IMR-90 (cell line): Measurements from ENCODE around the gene NEURL1. TPM values are rescaled to one million over a fixed set of nuclear protein-coding genes. Genes with fewer than 3 reads are reported as not detected.

Source experiments
- ATAC-seq: fragments of 200-7000 bp; cut with Tn5 transposase; 2 replicates; pipeline ENCODE4 v1.9.1; 2020; ENCODE audit warnings: low read depth, mild to moderate bottlenecking, moderate library complexity
- BruUV-seq: library from RNA; stranded (reverse); fragments of 400-500 nt; replicated peaks from 2 replicates; lab custom pipeline; 2021; lab: Mats Ljungman, UMichigan
- CTCF ChIA-PET: fragments of 300-600 bp; formaldehyde crosslinking; extraction: SDS; loops from one replicate; lab custom pipeline; 2021; ENCODE audit warnings: antibody characterized with exemption; lab: Yijun Ruan, JAX
- POLR2A ChIA-PET: fragments of 300-600 bp; sonication (Branson Sonifier 250); formaldehyde crosslinking; loops from one replicate; lab custom pipeline; 2022; ENCODE audit warnings: antibody characterized with exemption; ENCODE audit not compliant: unreplicated experiment; lab: Charles Lee
- DNase-seq: peaks from one replicate; pipeline ENCODE4 v3.0.0; 2013
- H2AFZ ChIP-seq: replicated peaks from 2 replicates; pipeline ENCODE3; 2013; ENCODE audit warnings: low read length, mild to moderate bottlenecking; ENCODE audit not compliant: poor library complexity
- H2AK5ac ChIP-seq: 2 replicates; pipeline ENCODE4 v1.6.1; 2013; ENCODE audit warnings: low read depth, low read length, inconsistent platforms
- H2AK9ac ChIP-seq: replicated peaks from 2 replicates; pipeline ENCODE3; 2013; ENCODE audit warnings: mild to moderate bottlenecking, low read depth, low read length, moderate library complexity; ENCODE audit not compliant: poor library complexity
- H2BK120ac ChIP-seq: 2 replicates; pipeline ENCODE4 v1.6.1; 2013; ENCODE audit warnings: low read depth, low read length, inconsistent platforms
- H2BK15ac ChIP-seq: 3 replicates; pipeline ENCODE4 v1.6.1; 2013; ENCODE audit warnings: low read depth, low read length, inconsistent platforms
- H2BK20ac ChIP-seq: 2 replicates; pipeline ENCODE4 v1.6.1; 2013; ENCODE audit warnings: low read depth, mild to moderate bottlenecking, inconsistent platforms, low read length, moderate library complexity
- H2BK5ac ChIP-seq: 2 replicates; pipeline ENCODE4 v1.6.1; 2013; ENCODE audit warnings: mild to moderate bottlenecking, low read depth, low read length, inconsistent platforms; ENCODE audit not compliant: poor library complexity, severe bottlenecking
- H3K14ac ChIP-seq: replicated peaks from 2 replicates; pipeline ENCODE4 v1.6.1; 2013; ENCODE audit warnings: low read depth, low read length, inconsistent platforms
- H3K18ac ChIP-seq: 2 replicates; pipeline ENCODE4 v1.6.1; 2013; ENCODE audit warnings: low read depth, low read length, control low read depth
- H3K23ac ChIP-seq: 2 replicates; pipeline ENCODE4 v1.6.1; 2013; ENCODE audit warnings: low read depth, low read length, inconsistent platforms
- H3K27ac ChIP-seq: 2 replicates; pipeline ENCODE4 v1.5.1; 2013; ENCODE audit warnings: mild to moderate bottlenecking, control low read depth, low read length; ENCODE audit not compliant: insufficient read depth
- H3K27me3 ChIP-seq: 2 replicates; pipeline ENCODE4 v1.6.1; 2013; ENCODE audit warnings: low read length; ENCODE audit not compliant: control insufficient read depth, insufficient read depth
- H3K36me3 ChIP-seq: 2 replicates; pipeline ENCODE4 v1.6.1; 2013; ENCODE audit warnings: low read length, mixed read lengths; ENCODE audit not compliant: control insufficient read depth, insufficient read depth
- H3K4ac ChIP-seq: 2 replicates; pipeline ENCODE4 v1.6.1; 2013; ENCODE audit warnings: low read depth, low read length, inconsistent platforms
- H3K4me1 ChIP-seq: 2 replicates; pipeline ENCODE4 v1.6.1; 2013; ENCODE audit warnings: low read length, mixed read lengths; ENCODE audit not compliant: control insufficient read depth, insufficient read depth
- H3K4me2 ChIP-seq: 2 replicates; pipeline ENCODE4 v1.6.1; 2013; ENCODE audit warnings: low read depth, mild to moderate bottlenecking, control low read depth, low read length, moderate library complexity
- H3K4me3 ChIP-seq: 2 replicates; pipeline ENCODE4 v1.5.1; 2013; ENCODE audit warnings: low read depth, mild to moderate bottlenecking, control low read depth, low read length, moderate library complexity; ENCODE audit not compliant: insufficient read depth
- H3K56ac ChIP-seq: 2 replicates; pipeline ENCODE4 v1.6.1; 2013; ENCODE audit warnings: low read length, inconsistent platforms; ENCODE audit not compliant: insufficient read depth; ENCODE audit errors: extremely low read depth
- H3K79me1 ChIP-seq, 2 experiments: 2 replicates each; pipeline ENCODE4 v1.6.1; 2013; ENCODE audit warnings: low read length in 2 of 2, inconsistent platforms in 1 of 2, low read depth in 1 of 2
- H3K9ac ChIP-seq: 2 replicates; pipeline ENCODE4 v1.6.1; 2013; ENCODE audit warnings: low read depth, low read length, control low read depth
- H3K9me1 ChIP-seq: 2 replicates; pipeline ENCODE4 v1.6.1; 2013; ENCODE audit warnings: low read length, inconsistent platforms; ENCODE audit not compliant: insufficient read depth
- H3K9me3 ChIP-seq: 2 replicates; pipeline ENCODE4 v1.6.1; 2013; ENCODE audit warnings: low read length; ENCODE audit not compliant: control insufficient read depth, insufficient read depth
- H4K20me1 ChIP-seq: 2 replicates; pipeline ENCODE4 v1.6.1; 2013; ENCODE audit warnings: low read length, inconsistent platforms; ENCODE audit not compliant: insufficient read depth
- H4K5ac ChIP-seq: 2 replicates; pipeline ENCODE4 v1.6.1; 2013; ENCODE audit warnings: mild to moderate bottlenecking, low read depth, low read length, control low read depth
- H4K8ac ChIP-seq, 2 experiments: 2 replicates each; pipeline ENCODE4 v1.6.1; 2013; ENCODE audit warnings: low read depth in 2 of 2, low read length in 2 of 2, control low read depth in 1 of 2, inconsistent platforms in 1 of 2
- H4K91ac ChIP-seq: 2 replicates; pipeline ENCODE4 v1.6.1; 2013; ENCODE audit warnings: low read depth, low read length, inconsistent platforms; ENCODE audit not compliant: insufficient read depth
- BHLHE40 ChIP-seq: fragments of 150-350 bp; IDR thresholded peaks from 2 replicates; pipeline ENCODE4 v1.6.1; 2016; ENCODE audit warnings: mild to moderate bottlenecking, low read depth, low read length
- CEBPB ChIP-seq: IDR thresholded peaks from 2 replicates; pipeline ENCODE4 v1.6.1; 2012; ENCODE audit warnings: low read depth, low read length, improper control_type of control experiment
- MAZ ChIP-seq: IDR thresholded peaks from 2 replicates; pipeline ENCODE4 v1.6.1; 2012; ENCODE audit warnings: low read depth, mild to moderate bottlenecking, low read length, improper control_type of control experiment, moderate library complexity, borderline replicate concordance
- NFE2L2 ChIP-seq: fragments of 150-350 bp; IDR thresholded peaks from 2 replicates; pipeline ENCODE4 v1.6.1; 2016; ENCODE audit warnings: low read depth, mild to moderate bottlenecking, low read length
- POLR2A ChIP-seq: IDR thresholded peaks from 2 replicates; pipeline ENCODE4 v1.6.1; 2012; ENCODE audit warnings: mild to moderate bottlenecking, low read depth, low read length
- RAD21 ChIP-seq: IDR thresholded peaks from 2 replicates; pipeline ENCODE4 v1.6.1; 2012; ENCODE audit warnings: low read length, improper control_type of control experiment
- RCOR1 ChIP-seq: IDR thresholded peaks from 2 replicates; pipeline ENCODE4 v1.6.1; 2012; ENCODE audit warnings: mild to moderate bottlenecking, low read length, improper control_type of control experiment; ENCODE audit not compliant: insufficient replicate concordance
- USF2 ChIP-seq: fragments of 150-350 bp; IDR thresholded peaks from 2 replicates; pipeline ENCODE4 v1.6.1; 2017; ENCODE audit warnings: mild to moderate bottlenecking, antibody characterized with exemption, low read length, low read depth
- dilution Hi-C: fragments of 300-500 bp; cut with HindIII; formaldehyde crosslinking; loops from one replicate; pipeline ENCODE4 v1.14.3; 2018; ENCODE audit warnings: low sequenced_read_pairs; ENCODE audit not compliant: unreplicated experiment
- in situ Hi-C: fragments of 300-500 bp; cut with MboI; formaldehyde crosslinking; loops from 3 replicates; pipeline ENCODE4 v1.14.3; 2019; ENCODE audit warnings: low sequenced_read_pairs, inconsistent platforms, mixed read lengths
- intact Hi-C: fragments of 100-400 bp; cut with micrococcal nuclease; formaldehyde crosslinking; loops from 2 replicates; pipeline ENCODE4 v1.10.0; 2022
- polyA plus RNA-seq, 3 experiments: library from polyadenylated mRNA; depleted of rRNA; stranded (reverse); fragments of >200 nt; gene quantifications; 2 replicates each; pipeline ENCODE4 v1.2.3, GENCODE V29; 2012; ENCODE audit warnings: low replicate concordance in 1 of 3
- total RNA-seq: library from RNA; depleted of rRNA; stranded (reverse); fragments of >200 nt; gene quantifications from 2 replicates; pipeline ENCODE4 v1.2.3, GENCODE V29; 2012

Gene NEURL1
- total and polyA plus RNA-seq, 2 of the 4 experiments (the other 2 are of a cell fraction) = 0.36 to 0.82 TPM

- in situ Hi-C loops (no loop called here), dilution Hi-C loops (no loop called here), intact Hi-C loops (no loop called here)
- Histone ChIP-seq H4K5ac (no peak overlapping the region), H4K91ac (no peak overlapping the region), H3K4me2 (no peak overlapping the region), H3K9me1 (no peaks in the 10 kb centered on the region), H3K23ac (no peak overlapping the region), H2BK15ac (no peak overlapping the region), H2BK120ac (no peak overlapping the region), H2AFZ (no peak overlapping the region), H4K8ac (no peak overlapping the region), H3K18ac (no peak overlapping the region), H2BK20ac (peak overlapping the region; percentile 77; the same call in 1 of the 2 replicates), H3K9me3 (peaks cover 8% of the 10 kb centered on the region), H2BK5ac (no peak overlapping the region), H3K56ac (no peak overlapping the region), H3K4me1 (no peaks in the 10 kb centered on the region), H3K4me3 (no peak overlapping the region), H4K20me1 (no peaks in the 10 kb centered on the region), H3K14ac (no peak overlapping the region), H2AK9ac (no peak overlapping the region), H3K9ac (no peak overlapping the region), H3K36me3 (no peaks in the 10 kb centered on the region), H2AK5ac (no peak overlapping the region), H3K27ac (no peak overlapping the region), H3K4ac (no peak overlapping the region), H3K79me1 (no peaks in the 10 kb centered on the region), H3K27me3 (peaks cover 7% of the 10 kb centered on the region; the same call in 1 of the 2 replicates)
- DNase-seq (no peak), ATAC-seq (no peak)
- TF ChIP-seq RAD21 (no peak), MAZ (no peak), POLR2A (no peak), NFE2L2 (no peak), USF2 (no peak), CEBPB (no peak), RCOR1 (no peak), BHLHE40 (no peak)
- ChIA-PET POLR2A (no interaction called here), CTCF (no interaction called here)
- no TSS peak for BruUV-seq
Observed at GRCh38 chr10:103528549-103528948, 35.0 kb downstream of the NEURL1 start.
